SW 1271 (cell line): ENCODE measurements around the gene ACTA1.
"Not testable (repeated sequence)": the region's sequence is repeated elsewhere in the genome, so short reads cannot be mapped to it uniquely, and the experiment has no call there.

ENCODE experiments used
- DNase-seq, 2 experiments: peaks; one replicate each; lab custom pipeline; 2025; lab: John Stamatoyannopoulos, UW

The ACTA1 gene

GRCh38 chr1:229434005-229434640 is at the start of gene ACTA1:
TSS of gene ACTA1 (minus strand) at chr1:229434094. CDS start at chr1:229433115, 979 bp downstream.
- DNase-seq = no peak

- DNase-seq = no peak
Measured at GRCh38 chr1:229482511-229482910, 48.6 kb upstream of the ACTA1 start.

GRCh38 chr1:229480495-229480894 is 46.6 kb upstream of the ACTA1 start:
- no peak for DNase-seq

GRCh38 chr1:229479660-229480399 is 45.9 kb upstream of the ACTA1 start:
- DNase-seq = no peak

- no peak for DNase-seq
Measured at GRCh38 chr1:229478852-229479251, 45.0 kb upstream of the ACTA1 start.

GRCh38 chr1:229475859-229476258 is 42.0 kb upstream of the ACTA1 start:
- DNase-seq = not testable (repeated sequence)

- DNase-seq = no peak
Measured at GRCh38 chr1:229474509-229474908, 40.6 kb upstream of the ACTA1 start.

GRCh38 chr1:229471175-229471574 is 37.3 kb upstream of the ACTA1 start:
- DNase-seq = no peak

- DNase-seq = no peak
Measured at GRCh38 chr1:229470406-229471043, 36.6 kb upstream of the ACTA1 start.

GRCh38 chr1:229466887-229467286 is 33.0 kb upstream of the ACTA1 start:
- DNase-seq = no peak

GRCh38 chr1:229464672-229465071 is 30.8 kb upstream of the ACTA1 start:
- DNase-seq = no peak

GRCh38 chr1:229461032-229461668 is 27.3 kb upstream of the ACTA1 start:
- no peak for DNase-seq

- DNase-seq = no peak
Measured at GRCh38 chr1:229459815-229460214, 25.9 kb upstream of the ACTA1 start.

GRCh38 chr1:229457436-229457835 is 23.5 kb upstream of the ACTA1 start:
- no peak for DNase-seq

- no peak for DNase-seq
Measured at GRCh38 chr1:229456016-229456415, 22.1 kb upstream of the ACTA1 start.

GRCh38 chr1:229454056-229454455 is 20.2 kb upstream of the ACTA1 start:
- no peak for DNase-seq

- no peak for DNase-seq
Measured at GRCh38 chr1:229452956-229453801, 19.3 kb upstream of the ACTA1 start.

- DNase-seq = no peak
Measured at GRCh38 chr1:229448845-229449244, 15.0 kb upstream of the ACTA1 start.

- no peak for DNase-seq
Measured at GRCh38 chr1:229448354-229448753, 14.5 kb upstream of the ACTA1 start.

GRCh38 chr1:229447809-229448252 is 13.9 kb upstream of the ACTA1 start:
- DNase-seq = no peak

- no peak for DNase-seq
Measured at GRCh38 chr1:229445828-229446227, 11.9 kb upstream of the ACTA1 start.
